Measurements from ENCODE around the gene SIRT7.

SIRT7 gene

DNA sequence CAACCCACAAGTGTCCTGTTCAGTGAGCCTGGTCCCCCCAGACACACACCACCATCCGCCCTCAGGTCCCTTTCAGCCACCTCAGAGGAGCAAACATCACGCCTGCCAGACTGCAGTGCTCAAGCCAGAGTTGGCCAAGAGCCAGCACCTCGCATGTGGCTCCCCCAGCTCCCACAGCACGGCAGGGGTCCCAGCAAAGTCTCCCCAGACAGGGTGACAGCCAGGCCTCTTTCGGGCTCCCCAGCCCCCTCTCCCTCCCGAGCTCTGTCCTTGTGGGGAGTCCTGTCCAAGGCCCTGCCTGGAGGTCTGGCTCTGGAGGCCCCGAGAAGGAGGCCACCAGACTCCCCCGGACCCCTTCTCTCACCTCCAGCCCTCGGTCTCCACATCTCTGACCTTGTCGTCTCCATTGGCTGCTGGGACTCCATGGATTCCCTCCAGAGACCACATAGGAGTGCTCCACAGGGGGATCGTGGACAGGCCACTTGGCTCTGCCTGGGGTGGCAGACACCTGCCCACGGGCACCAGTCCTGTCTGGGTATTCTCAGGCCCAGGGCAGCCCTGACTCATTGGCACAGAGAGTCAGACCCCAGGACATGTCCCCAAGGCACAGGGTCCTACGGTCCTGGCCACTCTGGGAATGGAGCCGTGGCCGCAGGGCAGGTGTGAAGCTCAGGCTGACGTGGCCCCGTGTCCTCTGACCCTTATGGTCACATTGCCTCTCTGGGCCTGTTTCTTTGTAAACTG, 30.8 kb upstream of the SIRT7 start:
- in situ Hi-C loops (cut with HindIII; ENCODE audit: low pct_ligation_motif_present, low sequenced_read_pairs), result no loop called here
- H3K27me3 ChIP-seq (replicated peaks), result peaks cover 2% of the 10 kb centered on the region
- TF ChIP-seq, protein P1, sequence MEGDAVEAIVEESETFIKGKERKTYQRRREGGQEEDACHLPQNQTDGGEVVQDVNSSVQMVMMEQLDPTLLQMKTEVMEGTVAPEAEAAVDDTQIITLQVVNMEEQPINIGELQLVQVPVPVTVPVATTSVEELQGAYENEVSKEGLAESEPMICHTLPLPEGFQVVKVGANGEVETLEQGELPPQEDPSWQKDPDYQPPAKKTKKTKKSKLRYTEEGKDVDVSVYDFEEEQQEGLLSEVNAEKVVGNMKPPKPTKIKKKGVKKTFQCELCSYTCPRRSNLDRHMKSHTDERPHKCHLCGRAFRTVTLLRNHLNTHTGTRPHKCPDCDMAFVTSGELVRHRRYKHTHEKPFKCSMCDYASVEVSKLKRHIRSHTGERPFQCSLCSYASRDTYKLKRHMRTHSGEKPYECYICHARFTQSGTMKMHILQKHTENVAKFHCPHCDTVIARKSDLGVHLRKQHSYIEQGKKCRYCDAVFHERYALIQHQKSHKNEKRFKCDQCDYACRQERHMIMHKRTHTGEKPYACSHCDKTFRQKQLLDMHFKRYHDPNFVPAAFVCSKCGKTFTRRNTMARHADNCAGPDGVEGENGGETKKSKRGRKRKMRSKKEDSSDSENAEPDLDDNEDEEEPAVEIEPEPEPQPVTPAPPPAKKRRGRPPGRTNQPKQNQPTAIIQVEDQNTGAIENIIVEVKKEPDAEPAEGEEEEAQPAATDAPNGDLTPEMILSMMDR (IDR thresholded peaks at IDR 0.05; ENCODE audit: low read depth, low read length, missing control alignments), result no peak
- DNase-seq, result no peak
- H3K36me3 ChIP-seq (replicated peaks), result no peaks in the 10 kb centered on the region
- no peak overlapping the region for H3K4me3 ChIP-seq (ENCODE audit: low read depth, low read length)
- H3K27ac ChIP-seq, result no peak overlapping the region

DNA sequence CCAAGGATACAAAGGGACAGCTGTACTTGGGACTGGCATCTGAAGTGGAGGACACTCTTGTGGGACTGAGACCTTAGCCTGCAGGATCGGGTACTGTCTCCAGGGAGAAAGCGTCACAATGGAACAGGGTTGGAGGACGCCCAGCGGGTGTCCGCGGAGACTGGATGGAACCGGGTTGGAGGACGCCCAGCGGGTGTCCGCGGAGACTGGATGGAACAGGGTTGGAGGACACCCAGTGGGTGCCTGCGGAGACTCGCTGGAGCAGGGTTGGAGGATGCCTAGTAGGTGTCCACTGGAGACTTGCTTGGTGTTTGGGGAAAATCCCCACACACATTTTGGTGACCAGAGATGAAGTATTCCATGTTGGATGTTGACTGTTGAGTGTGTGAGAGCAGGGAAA, 29.2 kb upstream of the SIRT7 start, which contains the start of gene MYADML2:
Gene MYADML2, minus strand, starts transcription at position 45 of the 400 bp plus-strand sequence. CDS start 5,492 bp downstream, outside the sequence.
- DNase-seq, result no peak
- in situ Hi-C loops (cut with HindIII; ENCODE audit: low pct_ligation_motif_present, low sequenced_read_pairs), result no loop called here
- H3K36me3 ChIP-seq (replicated peaks), result no peaks in the 10 kb centered on the region
- no peak within 1 kb of the TSS for H3K27ac ChIP-seq
- H3K4me3 ChIP-seq (ENCODE audit: low read depth, low read length), result no peak within 1 kb of the TSS
- TF ChIP-seq, protein P1 (IDR thresholded peaks at IDR 0.05; ENCODE audit: low read depth, low read length, missing control alignments), result no peak
- no peaks in the 10 kb centered on the region for H3K27me3 ChIP-seq (replicated peaks)

DNA sequence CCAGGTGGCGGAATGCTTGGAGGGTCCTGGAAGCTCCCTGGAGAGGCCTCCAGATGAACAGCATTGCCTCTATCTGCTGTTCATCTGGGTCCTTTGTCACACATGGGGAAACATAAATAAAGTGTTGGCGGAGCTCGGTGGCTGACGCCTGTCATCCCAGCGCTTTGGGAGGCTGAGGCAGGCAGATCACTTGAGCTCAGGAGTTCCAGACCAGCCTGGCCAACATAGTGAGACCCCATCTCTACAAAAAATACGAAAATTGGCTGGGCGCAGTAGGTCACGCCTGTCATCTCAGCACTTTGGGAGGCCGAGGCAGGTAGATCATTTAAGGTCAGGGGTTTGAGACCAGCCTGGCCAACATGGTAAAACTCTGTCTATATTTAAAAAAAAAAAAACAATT, 26.9 kb upstream of the SIRT7 start:
- Histone ChIP-seq H3K27me3 (replicated peaks) (peaks cover 6% of the 10 kb centered on the region), H3K36me3 (replicated peaks) (no peaks in the 10 kb centered on the region), H3K27ac (no peak overlapping the region), H3K4me3 (ENCODE audit: low read depth, low read length) (no peak overlapping the region)
- TF ChIP-seq, protein P1 (IDR thresholded peaks at IDR 0.05; ENCODE audit: low read depth, low read length, missing control alignments), result no peak
- no peak for DNase-seq
- in situ Hi-C loops (cut with HindIII; ENCODE audit: low pct_ligation_motif_present, low sequenced_read_pairs), result no loop called here

DNA sequence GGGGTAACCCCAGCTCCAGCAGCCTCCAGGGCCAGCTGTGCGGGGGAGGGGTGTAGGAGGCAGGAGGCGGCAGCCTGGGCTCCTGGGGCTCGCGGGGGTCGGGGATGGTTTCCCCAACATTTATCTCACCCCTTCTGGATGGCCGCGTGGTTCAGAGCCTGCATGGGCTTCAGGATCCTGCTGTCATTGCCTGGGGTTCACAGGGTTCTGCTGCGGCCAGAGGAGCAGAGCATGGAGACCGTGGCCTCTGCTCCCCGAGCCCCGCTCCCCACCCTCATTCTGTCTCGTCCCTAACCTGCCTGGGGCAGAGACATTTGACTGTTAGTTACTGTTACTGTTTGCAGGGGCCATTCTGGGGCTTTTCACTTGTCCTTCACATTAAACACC, 24.2 kb upstream of the SIRT7 start:
- Histone ChIP-seq H3K27ac (no peak overlapping the region), H3K36me3 (replicated peaks) (no peaks in the 10 kb centered on the region), H3K4me3 (ENCODE audit: low read depth, low read length) (no peak overlapping the region), H3K27me3 (replicated peaks) (peaks cover 6% of the 10 kb centered on the region)
- no peak for DNase-seq
- TF ChIP-seq, protein P1 (IDR thresholded peaks at IDR 0.05; ENCODE audit: low read depth, low read length, missing control alignments), result no peak
- in situ Hi-C loops (cut with HindIII; ENCODE audit: low pct_ligation_motif_present, low sequenced_read_pairs), result no loop called here

DNA sequence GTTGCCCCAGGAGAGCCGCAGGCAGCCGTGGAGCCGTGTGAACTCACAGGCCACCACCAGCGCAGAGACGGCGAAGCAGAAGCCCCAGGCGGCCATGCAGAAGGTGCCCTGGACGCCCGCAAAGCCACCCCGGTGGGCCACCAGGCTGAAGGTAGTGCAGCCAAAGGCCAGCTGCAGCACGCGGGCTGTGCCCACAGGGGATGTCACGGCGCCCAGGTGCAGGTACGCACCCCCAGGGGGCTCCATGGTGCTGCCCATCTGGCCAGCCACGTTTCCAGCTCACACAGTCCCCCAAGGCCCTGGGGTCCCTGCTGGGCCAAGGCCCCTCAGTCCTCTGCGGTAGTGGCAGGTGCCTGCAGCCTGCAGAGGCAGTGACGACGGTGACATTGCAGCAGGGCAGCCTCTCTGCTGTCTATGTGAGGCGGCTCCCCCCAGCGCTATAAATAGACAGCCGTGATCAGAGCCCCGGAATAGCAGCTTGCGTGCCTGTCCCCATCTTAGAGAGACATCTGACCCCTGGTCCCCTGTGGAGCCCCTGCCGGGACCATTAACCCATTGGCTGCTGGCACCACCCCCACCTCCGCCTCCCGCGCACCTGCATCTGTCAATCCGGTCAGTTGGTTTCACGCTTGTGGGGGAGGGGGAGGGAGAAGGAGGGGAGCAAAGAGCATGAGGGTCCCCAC, 23.6 kb upstream of the SIRT7 start:
- no peak for DNase-seq
- TF ChIP-seq, protein P1 (IDR thresholded peaks at IDR 0.05; ENCODE audit: low read depth, low read length, missing control alignments), result no peak
- H3K27me3 ChIP-seq (replicated peaks), result peaks cover 6% of the 10 kb centered on the region
- no peak overlapping the region for H3K27ac ChIP-seq
- in situ Hi-C loops (cut with HindIII; ENCODE audit: low pct_ligation_motif_present, low sequenced_read_pairs), result no loop called here
- H3K4me3 ChIP-seq (ENCODE audit: low read depth, low read length), result no peak overlapping the region
- H3K36me3 ChIP-seq (replicated peaks), result no peaks in the 10 kb centered on the region
